ENCODE data around the gene AMTN.

DNA sequence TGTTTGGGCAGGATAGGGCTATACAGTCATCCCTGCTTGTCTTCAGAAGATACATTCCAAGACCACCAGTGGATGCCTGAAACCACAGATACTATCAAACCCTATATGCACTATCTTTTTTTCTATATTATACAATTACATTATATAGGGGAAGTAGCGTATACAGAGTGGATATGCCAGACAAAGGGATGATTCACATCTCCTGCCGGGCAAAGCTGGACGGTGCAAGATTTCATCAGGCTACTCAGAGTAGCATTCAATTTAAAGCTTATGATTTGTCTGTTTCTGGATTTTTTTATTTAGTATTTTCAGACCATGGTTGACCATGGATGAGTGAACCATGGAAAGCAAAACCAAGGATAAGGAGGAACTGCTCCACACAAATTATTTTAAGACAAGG, 7.0 kb upstream of the AMTN start:
- TF ChIP-seq, protein P1, sequence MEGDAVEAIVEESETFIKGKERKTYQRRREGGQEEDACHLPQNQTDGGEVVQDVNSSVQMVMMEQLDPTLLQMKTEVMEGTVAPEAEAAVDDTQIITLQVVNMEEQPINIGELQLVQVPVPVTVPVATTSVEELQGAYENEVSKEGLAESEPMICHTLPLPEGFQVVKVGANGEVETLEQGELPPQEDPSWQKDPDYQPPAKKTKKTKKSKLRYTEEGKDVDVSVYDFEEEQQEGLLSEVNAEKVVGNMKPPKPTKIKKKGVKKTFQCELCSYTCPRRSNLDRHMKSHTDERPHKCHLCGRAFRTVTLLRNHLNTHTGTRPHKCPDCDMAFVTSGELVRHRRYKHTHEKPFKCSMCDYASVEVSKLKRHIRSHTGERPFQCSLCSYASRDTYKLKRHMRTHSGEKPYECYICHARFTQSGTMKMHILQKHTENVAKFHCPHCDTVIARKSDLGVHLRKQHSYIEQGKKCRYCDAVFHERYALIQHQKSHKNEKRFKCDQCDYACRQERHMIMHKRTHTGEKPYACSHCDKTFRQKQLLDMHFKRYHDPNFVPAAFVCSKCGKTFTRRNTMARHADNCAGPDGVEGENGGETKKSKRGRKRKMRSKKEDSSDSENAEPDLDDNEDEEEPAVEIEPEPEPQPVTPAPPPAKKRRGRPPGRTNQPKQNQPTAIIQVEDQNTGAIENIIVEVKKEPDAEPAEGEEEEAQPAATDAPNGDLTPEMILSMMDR (IDR thresholded peaks at IDR 0.05), result no peak
- TF ChIP-seq ZFX (IDR thresholded peaks at IDR 0.05; ENCODE audit: borderline replicate concordance), result no peak
